GM19099 (cell line): Measurements from ENCODE around the gene ERP29.

Experiments
- POLR2A ChIP-seq: IDR thresholded peaks from 3 replicates; pipeline ENCODE4 v1.6.1; 2011; ENCODE audit warnings: low read depth; ENCODE audit not compliant: insufficient read length; ENCODE audit errors: extremely low read depth

ERP29 gene

DNA sequence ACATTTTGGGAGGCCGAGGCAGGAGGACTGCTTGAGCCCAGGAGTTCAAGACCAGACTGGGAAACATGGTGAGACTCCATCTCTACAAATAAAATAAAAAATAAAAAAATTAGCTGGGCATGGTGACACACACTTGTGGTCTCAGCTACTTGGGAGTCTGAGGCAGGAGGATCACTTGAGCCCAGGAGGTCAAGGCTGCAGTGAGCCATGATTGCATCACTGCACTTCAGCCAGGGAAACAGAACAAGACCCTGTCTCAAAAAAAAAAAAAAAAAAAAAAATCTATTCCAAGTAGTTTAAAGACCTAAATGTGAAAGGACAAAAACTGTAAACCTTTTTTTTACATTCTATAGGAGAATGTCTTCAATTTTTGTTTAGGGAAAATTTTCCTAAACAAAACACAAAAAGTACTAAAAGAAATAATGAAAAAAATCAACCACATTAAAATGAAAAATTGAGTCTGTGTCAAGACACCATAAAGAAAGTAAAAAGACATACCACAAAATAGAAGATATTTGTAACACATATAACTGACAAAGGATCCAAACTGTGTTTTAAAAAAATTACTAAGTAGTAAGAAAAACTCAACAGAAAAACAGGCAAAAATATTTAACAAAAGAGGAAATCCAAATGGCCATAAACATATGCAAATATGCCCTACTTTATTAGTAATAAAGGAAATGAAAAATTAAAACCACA is 17.3 kb upstream of the ERP29 start:
- no peak for TF ChIP-seq POLR2A

DNA sequence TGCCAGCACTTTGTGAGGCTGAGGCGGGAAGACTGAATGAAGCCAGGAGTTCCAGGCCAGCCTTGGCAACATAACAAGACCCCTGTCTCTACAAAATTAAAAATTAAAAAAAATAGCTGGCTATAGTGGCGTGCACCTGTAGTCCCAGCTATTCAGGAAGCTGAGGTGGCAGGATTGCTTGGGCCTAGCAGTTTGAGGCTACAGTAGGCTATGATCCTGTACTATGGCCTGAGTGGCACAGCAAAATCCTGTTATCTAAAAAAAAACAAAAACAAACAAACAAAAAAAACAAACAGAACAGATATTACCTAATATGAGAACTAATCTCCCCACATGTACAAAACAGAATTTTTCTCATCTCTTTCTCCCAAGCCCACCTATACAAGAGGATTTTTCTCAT is 15.9 kb upstream of the ERP29 start:
- TF ChIP-seq POLR2A = no peak

DNA sequence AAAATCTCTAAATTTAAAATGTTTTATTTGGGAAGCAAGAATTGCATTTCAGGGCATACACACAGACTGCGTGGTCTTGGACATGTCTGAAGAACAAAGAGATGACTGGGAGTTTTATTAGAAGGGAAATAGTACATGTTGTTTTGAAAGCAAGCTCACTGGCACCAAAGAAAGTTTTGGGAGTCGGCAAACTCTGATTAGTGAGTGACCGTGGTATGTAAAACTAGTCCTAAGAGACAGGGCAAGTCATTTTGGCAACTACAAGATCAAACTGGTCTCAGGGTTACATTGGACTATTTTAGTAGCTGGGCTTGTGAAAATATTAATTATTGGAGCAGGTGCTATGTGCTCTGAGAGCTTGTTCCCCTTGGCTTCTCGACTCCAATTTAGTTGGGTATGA is 15.2 kb upstream of the ERP29 start:
- TF ChIP-seq POLR2A = no peak

DNA sequence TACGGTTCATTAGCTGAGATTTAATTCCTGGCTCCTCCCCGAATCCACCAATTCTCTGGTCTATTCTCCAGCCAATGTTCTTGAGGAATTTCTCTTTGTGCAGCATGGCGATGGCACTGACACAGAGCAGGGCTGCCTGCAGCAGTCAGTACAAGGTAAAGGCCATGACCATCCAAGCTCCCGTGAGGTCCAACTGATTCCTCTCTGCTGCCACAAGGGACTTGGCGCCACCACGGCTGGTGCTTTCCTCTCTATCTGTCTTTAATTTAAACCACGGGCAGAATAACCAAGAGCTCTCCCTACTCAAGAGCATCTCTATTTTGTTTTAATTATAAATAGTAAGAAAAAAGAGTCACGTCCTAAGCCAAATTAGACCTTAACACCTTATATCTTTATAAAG is 12.4 kb upstream of the ERP29 start:
- TF ChIP-seq POLR2A = no peak

DNA sequence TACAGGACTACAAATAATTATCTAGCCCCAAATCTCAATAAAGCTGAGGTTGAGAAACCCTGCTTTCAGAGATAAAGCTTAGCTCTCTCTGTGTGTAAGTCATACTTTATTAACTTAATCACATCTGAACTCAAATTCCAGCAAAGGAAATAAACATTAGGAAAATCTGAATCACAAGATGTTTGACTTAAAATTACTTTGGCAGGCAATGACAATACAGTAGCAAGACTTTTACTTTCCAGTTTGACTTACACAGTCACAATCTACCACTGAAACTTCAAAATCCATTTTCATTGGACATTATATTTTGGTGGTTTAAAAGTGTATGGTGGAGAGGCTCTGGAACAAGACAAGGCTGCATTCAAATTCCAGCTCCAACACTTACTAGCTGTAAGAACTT is 11.7 kb upstream of the ERP29 start:
- TF ChIP-seq POLR2A = no peak

DNA sequence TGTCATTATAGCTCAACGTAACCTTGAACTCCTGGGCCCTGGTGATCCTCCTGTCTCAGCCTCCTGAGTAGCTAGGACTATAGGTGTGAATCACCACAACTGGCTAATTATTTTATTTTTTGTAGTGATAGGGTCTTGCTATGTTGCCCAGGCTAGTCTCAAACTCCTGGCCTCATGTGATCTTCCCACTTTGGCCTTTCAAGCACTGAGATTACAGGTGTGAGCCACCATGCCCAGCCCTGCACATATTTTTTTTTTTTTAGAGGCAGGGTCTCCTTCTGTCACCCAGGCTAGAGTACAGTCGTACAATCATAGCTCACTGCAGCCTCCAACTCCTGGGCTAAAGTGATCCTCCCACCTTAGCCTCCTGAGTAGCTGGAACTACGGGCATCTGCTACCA is 9.2 kb upstream of the ERP29 start:
- TF ChIP-seq POLR2A = no peak

DNA sequence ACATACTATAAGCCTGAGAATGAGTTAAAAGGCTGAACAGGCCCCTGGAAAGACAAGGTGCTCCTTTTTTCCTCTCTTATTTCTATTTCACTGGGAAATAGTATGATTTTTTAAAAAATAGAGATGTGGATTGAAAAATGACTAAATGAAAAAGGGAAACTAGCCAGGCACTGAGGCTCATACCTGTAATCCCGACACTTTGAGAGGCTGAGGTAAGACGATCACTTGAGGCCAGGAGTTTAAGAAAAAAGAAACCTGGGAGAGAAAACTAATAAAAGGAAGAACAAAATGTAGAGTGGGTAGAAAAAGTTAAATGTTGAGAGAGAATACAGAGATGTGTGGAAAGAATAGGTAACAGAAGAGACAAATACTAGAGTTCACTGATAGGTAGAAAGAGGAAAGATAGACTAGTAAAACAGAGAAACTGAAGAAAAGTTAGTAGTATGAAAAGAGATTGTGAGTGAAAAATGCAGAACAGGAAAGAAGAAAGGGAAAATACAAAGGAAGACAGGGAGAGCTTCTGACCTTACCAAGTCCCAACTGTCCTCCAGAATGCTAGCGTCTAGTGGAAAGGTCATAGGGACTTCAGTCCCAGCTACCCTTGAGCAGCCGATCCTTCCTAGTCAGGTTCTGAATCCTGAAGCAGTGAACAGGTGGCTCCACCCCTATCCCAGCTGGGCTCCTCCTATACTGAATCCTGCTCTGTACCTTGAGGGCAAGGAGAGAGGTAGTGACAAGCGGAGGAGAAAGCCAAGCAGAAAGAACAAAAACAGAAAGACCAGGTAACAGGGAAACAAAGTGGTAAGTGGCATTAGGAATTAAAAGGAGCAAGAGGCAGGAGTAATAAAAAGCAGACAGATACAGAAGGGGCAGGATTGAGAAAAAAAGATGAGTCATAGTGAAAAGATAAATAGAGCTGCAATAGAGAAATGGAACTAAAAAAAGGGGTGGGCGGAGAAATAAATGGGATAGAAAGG is 7.5 kb upstream of the ERP29 start:
- TF ChIP-seq POLR2A = no peak

DNA sequence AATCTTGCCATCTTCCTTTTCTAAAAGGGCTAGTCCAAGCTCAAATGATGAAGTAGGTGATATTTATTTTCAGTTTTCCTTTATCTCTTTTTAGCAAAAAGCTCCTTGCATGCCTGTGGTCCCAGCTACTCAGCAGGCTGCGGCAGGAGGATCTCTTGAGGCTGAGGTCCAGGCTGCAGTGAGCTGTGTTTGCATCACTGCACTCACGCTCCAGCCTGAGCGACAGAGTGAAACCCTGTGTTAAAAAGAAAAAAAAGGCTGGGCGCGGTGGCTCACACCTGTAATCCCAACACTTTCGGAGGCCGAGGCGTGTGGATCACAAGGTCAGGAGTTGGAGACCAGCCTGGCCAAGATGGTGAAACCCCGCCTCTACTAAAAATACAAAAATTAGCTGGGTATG is 5.3 kb upstream of the ERP29 start:
- TF ChIP-seq POLR2A = no peak

DNA sequence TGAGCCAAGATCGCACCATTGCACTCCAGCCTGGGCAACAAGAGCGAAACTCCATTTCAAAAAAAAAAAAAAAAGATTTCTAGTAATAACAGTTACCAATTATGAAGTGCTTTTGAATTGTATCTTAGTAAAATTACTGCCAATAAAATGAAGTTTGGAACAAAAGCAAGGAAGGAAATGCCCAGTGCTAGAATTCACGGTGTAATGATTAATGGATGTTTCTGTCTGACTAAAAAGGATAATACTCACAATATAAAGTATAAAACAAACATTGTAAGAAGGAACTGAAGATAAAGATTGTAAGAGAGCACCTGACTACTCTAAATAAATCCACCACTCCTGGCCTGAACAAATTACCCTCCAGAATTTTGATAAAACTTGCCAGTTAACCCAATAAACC is 4.3 kb upstream of the ERP29 start:
- no peak for TF ChIP-seq POLR2A

DNA sequence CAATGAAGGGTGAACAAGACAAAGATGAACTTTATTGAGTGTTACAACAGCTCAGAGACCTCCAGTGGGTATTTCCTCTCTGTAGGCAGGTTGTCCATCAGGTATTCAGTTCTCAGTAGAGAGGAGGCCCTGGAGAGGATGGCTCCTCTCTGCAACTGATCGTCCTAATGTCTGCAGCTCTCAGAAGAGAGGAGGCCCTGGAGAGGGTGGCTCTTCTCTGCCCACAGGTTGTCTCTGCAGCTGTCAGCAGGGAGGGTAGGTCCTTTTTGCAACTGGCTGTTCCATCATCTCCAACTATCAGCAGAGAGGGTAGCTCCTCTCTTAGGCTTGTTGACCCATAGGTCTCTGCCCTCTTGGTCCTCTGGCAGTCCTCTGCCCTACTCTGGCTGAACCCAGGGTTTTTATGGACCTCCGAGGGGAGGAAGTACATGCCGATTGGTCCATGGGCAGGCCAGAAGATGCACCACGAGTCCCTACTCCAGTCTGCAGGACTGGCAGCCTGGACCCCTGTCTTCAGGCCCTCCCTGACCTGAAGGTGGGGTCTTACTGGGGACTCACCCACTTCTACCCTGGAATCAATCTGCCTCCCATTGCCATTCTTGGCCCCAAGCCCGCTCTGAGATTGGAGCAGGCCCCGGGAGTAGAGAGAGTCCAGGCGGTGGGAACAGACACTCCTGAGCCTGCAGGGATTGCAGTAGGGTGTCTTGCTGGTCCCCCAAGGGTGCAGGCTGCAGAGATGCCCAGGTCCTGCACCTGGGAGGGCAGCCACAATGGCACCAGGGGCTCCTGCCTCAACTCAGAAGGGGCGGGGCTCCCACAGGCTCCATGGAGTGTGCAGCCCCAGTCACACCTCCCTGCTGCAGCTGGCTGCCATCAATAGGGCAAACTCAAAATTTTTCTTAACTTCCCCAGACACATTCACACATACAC is 2.5 kb upstream of the ERP29 start:
- TF ChIP-seq POLR2A = no peak

DNA sequence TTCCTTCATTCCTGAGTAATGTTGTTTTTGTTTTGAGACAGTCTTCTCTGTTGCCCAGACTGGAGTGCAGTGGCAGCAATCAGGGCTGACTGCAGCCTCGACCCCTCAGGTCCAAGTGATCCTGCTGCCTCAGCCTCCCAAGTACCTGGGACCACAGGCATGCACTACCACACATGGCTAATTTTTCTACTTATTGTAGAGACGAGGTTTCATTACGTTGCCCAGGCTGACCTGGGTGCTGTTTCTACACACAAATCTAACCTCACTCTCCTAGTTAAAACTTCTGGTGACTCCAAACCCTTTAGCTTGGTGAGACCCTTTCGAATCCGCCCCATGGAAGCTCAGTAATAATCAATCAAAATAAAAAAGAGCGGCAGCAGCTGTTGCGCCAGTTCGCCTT is 1.5 kb upstream of the ERP29 start:
- no peak for TF ChIP-seq POLR2A

DNA sequence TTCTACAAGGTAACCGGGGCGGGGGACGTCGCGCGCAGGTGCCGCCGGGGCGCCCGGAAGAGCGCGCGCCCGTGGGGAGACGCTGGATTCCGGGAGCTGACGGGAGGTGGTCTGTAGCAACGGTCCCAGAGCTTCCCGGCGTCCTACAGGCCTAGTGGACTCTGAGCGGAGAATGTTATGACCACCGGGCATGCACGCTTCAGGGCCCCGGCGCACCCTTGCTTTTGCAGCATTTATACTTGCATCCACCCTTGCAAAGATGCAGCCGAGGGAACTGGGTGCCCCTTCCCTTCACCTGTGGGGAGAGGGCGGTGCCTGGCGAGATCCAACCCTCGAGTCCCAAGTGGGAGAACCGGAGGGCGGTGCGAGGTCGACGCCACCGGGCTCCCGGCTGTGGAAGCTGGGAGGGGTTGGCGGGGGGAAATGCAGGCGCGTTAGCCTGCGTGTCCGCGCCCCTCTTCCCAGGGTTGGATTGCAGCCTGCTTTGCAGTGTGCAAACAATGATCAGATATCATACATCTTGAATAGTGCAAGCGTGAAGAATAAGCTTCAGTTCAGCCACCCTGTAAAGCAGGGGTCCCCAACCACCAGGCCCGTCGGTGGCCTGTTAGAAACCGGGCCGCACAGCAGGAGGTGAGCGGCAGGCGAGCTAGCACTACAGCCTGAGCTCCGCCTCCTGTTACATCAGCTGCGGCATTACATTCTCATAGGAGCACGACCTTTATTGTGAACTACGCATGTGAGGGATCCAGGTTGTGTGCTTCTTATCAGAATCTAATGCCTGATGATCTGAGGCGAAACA is 576 bp downstream of the ERP29 start:
- TF ChIP-seq POLR2A = peak; percentile 78

DNA sequence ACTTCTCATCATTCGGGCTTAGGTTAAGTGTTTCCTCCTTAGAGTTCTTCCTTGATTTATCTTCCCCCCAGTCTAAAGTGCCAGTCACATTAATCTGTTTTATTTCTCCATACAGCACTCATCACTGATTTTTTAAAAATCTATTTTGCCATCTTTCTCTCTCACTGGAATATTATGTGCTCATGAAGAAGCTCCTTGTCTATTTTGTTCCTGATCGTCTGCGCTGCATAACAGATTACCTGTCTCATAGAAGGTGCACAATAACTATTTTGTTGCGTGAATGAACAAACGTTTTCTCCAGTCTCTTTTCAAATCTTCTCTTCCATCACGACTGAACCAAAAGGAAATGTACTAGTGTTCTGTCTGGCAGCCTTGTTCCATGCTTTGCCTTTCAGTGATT is 2.7 kb downstream of the ERP29 start:
- no peak for TF ChIP-seq POLR2A

DNA sequence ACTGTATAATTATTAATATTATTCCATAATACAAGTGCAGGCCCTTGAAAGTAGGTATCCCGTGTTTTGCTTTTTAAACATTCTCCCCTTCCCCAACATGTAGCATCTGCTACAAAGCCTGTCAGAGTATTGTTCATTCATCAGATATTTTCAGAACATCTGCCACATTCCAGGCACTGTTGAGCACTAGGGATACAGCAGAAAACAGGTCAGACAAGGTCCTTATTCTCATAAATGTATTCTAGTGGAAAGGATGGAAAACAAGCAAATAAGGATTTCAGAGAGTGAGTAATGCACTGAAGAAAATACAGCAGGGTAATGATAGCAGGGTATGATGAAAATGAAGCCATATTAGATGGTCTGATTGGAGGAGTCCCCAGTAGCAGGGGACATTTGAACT is 3.8 kb downstream of the ERP29 start:
- no peak for TF ChIP-seq POLR2A

DNA sequence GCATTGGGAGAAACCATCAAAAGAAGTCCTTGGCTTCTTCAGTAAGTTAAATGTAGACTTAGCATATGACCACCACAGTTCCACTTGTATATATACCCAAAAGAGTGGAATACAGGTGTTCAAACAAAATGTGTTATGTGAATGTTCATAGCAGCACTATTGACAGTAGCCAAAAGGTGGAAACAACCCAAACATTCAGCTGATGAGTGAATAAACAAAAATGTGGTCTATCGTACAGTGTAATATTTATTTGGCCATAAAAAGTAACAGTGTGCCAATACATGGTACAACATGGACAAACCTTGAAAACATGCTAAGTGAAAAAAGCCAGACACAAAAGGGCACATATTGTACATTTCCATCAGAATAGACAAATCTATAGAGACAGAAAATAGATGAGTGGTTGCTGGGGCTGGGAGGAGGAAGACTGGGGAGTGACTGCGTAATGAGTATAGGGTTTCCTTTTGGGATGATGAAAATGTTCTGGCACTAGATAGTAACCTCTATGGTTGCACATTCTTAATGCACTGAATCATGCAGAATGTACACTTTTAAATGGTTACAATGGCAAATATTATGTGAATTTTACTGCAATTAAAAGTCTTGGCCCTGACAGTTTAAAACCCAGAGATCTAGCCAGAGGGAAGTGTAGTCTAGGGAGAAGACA is 5.5 kb downstream of the ERP29 start:
- TF ChIP-seq POLR2A = no peak
